A673 (cell line): Measurements from ENCODE around the gene TRPC4. TPM values are rescaled to one million over a fixed set of nuclear protein-coding genes. Genes with fewer than 3 reads are reported as not detected.

ENCODE experiments used
- BruUV-seq: library from RNA; stranded (reverse); fragments of 400-500 nt; replicated peaks from 2 replicates; lab custom pipeline; 2021; lab: Mats Ljungman, UMichigan
- CTCF ChIA-PET: fragments of 300-600 bp; sonication (Branson Sonifier 250); formaldehyde crosslinking; loops from one replicate; lab custom pipeline; 2022; ENCODE audit warnings: antibody characterized with exemption; lab: Charles Lee
- POLR2A ChIA-PET: fragments of 300-600 bp; sonication (Branson Sonifier 250); formaldehyde crosslinking; loops from one replicate; lab custom pipeline; 2022; ENCODE audit warnings: antibody characterized with exemption; ENCODE audit not compliant: low non-redundant PET; lab: Charles Lee
- DNase-seq: peaks from one replicate; pipeline ENCODE4 v3.0.0-alpha.2; 2015; ENCODE audit warnings: low spot score
- H3K27ac ChIP-seq: fragments of 200-600 bp; sonication (generic); 2 replicates; pipeline ENCODE4 v1.5.1; 2016; ENCODE audit warnings: mixed run types, low read depth, mild to moderate bottlenecking, mixed read lengths, antibody characterized with exemption, low read length; ENCODE audit not compliant: poor library complexity, severe bottlenecking
- H3K27me3 ChIP-seq: fragments of 200-600 bp; sonication (generic); replicated peaks from 2 replicates; pipeline ENCODE4 v1.6.1; 2017; ENCODE audit warnings: mixed run types, low read depth, mild to moderate bottlenecking, mixed read lengths, antibody characterized with exemption, low read length; ENCODE audit not compliant: insufficient read depth, poor library complexity
- H3K36me3 ChIP-seq: fragments of 200-600 bp; sonication (generic); 2 replicates; pipeline ENCODE4 v1.6.1; 2016; ENCODE audit warnings: mixed run types, mild to moderate bottlenecking, mixed read lengths, antibody characterized with exemption, low read length; ENCODE audit not compliant: insufficient read depth, poor library complexity, severe bottlenecking
- H3K4me1 ChIP-seq: fragments of 200-600 bp; sonication (generic); 2 replicates; pipeline ENCODE4 v1.6.1; 2017; ENCODE audit warnings: mixed run types, mild to moderate bottlenecking, mixed read lengths, antibody characterized with exemption, low read length; ENCODE audit not compliant: insufficient read depth, poor library complexity, severe bottlenecking
- H3K4me3 ChIP-seq: fragments of 200-600 bp; sonication (generic); 2 replicates; pipeline ENCODE4 v1.5.1; 2016; ENCODE audit warnings: low read depth, mixed run types, mild to moderate bottlenecking, mixed read lengths, low read length; ENCODE audit not compliant: poor library complexity, severe bottlenecking
- H3K9me3 ChIP-seq: fragments of 200-600 bp; sonication (generic); 2 replicates; pipeline ENCODE4 v1.6.1; 2016; ENCODE audit warnings: mixed run types, low read depth, mild to moderate bottlenecking, mixed read lengths, antibody characterized with exemption, low read length; ENCODE audit not compliant: poor library complexity, severe bottlenecking
- CTCF ChIP-seq: fragments of 300-800, 200-600 bp; sonication (generic); conservative IDR thresholded peaks from 2 replicates; pipeline ENCODE4 v1.5.1; 2017; ENCODE audit warnings: low read depth, mild to moderate bottlenecking, antibody characterized with exemption, low read length, moderate library complexity, mixed read lengths
- EZH2 ChIP-seq: fragments of 200-600 bp; sonication (generic); IDR thresholded peaks from 2 replicates; pipeline ENCODE4 v1.6.1; 2017; ENCODE audit warnings: borderline replicate concordance, low read depth, mild to moderate bottlenecking, mixed read lengths, antibody characterized with exemption, low read length; ENCODE audit not compliant: poor library complexity, severe bottlenecking
- intact Hi-C: fragments of 100-400 bp; cut with micrococcal nuclease; formaldehyde crosslinking; loops from one replicate; pipeline ENCODE4 v1.10.0; 2022; ENCODE audit not compliant: unreplicated experiment
- total RNA-seq: library from RNA; stranded (reverse); gene quantifications from 2 replicates; pipeline ENCODE4 v1.2.3, GENCODE V29; 2021

Gene TRPC4
- total RNA-seq, 1 experiment from 2014 or later = 27.0 TPM

GRCh38 chr13:37795326-37795725, 74.2 kb downstream of the TRPC4 start:
- H3K27ac ChIP-seq = no peak overlapping the region
- POLR2A ChIA-PET = no interaction called here
- no peaks in the 10 kb centered on the region for H3K9me3 ChIP-seq
- no peak overlapping the region for H3K4me3 ChIP-seq
- H3K36me3 ChIP-seq = no peaks in the 10 kb centered on the region
- H3K27me3 ChIP-seq = no peaks in the 10 kb centered on the region
- no peak for TF ChIP-seq EZH2
- TF ChIP-seq CTCF = no peak
- CTCF ChIA-PET = no interaction called here
- DNase-seq = no peak
- intact Hi-C loops = no loop called here
- peaks cover 26% of the 10 kb centered on the region for H3K4me1 ChIP-seq
- BruUV-seq = no TSS peak

GRCh38 chr13:37791699-37792098, 77.9 kb downstream of the TRPC4 start:
- peak; percentile 45 for DNase-seq
- POLR2A ChIA-PET = no interaction called here

GRCh38 chr13:37788346-37788745, 81.2 kb downstream of the TRPC4 start:
- DNase-seq = no peak
- H3K4me3 ChIP-seq = no peak overlapping the region
- H3K27me3 ChIP-seq = no peaks in the 10 kb centered on the region
- no peak for TF ChIP-seq EZH2
- H3K4me1 ChIP-seq = peaks cover 29% of the 10 kb centered on the region
- CTCF ChIA-PET = no interaction called here
- H3K9me3 ChIP-seq = no peaks in the 10 kb centered on the region
- intact Hi-C loops = loop anchor here (10.0 kb wide), 1 partner anchor 736 kb away; no protein-coding TSS in a partner anchor
- no peaks in the 10 kb centered on the region for H3K36me3 ChIP-seq
- H3K27ac ChIP-seq = no peak overlapping the region
- BruUV-seq = no TSS peak
- POLR2A ChIA-PET = no interaction called here

More at GRCh38 chr13:37791699-37792098, 77.9 kb downstream of the TRPC4 start:
- intact Hi-C loops = no loop called here
- CTCF ChIA-PET = no interaction called here
- BruUV-seq = no TSS peak
- Histone ChIP-seq H3K9me3 (no peaks in the 10 kb centered on the region), H3K4me3 (no peak overlapping the region), H3K27me3 (no peaks in the 10 kb centered on the region), H3K4me1 (peaks cover 33% of the 10 kb centered on the region), H3K36me3 (no peaks in the 10 kb centered on the region), H3K27ac (no peak overlapping the region)
- TF ChIP-seq CTCF (no peak), EZH2 (no peak)

- no peak overlapping the region for H3K27ac ChIP-seq
- ChIA-PET CTCF (no interaction called here), POLR2A (no interaction called here)
- BruUV-seq = no TSS peak
- no peak overlapping the region for H3K4me3 ChIP-seq
- intact Hi-C loops = no loop called here
- H3K9me3 ChIP-seq = no peaks in the 10 kb centered on the region
- TF ChIP-seq CTCF (no peak), EZH2 (no peak)
- H3K27me3 ChIP-seq = no peaks in the 10 kb centered on the region
- no peak for DNase-seq
- no peaks in the 10 kb centered on the region for H3K36me3 ChIP-seq
- peaks cover 11% of the 10 kb centered on the region for H3K4me1 ChIP-seq
Measured at GRCh38 chr13:37777676-37778075, 91.9 kb downstream of the TRPC4 start.
